Measurements from ENCODE around the gene HELZ2. TPM values are rescaled to one million over a fixed set of nuclear protein-coding genes. Genes with fewer than 3 reads are reported as not detected.

The HELZ2 gene
- total RNA-seq, 6 experiments from 2014 or later: 14.7 to 20.4 (median 16.5) TPM

DNA sequence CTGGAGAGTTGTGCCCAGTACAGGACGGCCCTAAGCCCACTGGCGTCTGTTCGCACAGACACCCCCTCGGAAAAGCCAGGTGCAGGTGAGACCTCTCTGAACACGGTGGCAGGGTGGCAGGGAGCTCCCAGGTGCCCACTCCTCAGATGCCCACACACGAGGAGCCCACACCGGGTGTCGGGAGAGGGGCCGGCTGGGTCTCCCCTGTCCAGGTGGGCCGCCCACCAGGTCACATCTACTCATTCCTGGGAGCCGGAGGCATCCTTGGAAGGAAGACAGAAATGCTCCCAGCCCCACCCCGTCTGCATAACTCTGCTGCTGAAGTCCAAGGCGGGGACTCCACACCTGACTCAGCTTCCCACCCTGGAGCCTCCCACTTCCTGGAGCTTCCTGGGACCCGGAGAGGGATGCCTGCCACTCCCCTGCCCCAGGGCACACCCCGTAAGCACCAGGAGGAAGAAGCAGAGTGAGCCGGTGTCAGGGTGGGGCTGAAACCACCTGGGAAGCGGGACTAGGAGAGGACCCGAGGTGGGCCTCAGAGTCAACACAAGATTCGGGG, 29.0 kb downstream of the HELZ2 start:
- Mint-ChIP-seq H3K4me3 (no peak overlapping the region), H3K9me3 (no peaks in the 10 kb centered on the region), H3K4me1 (ENCODE audit: low read depth) (peaks cover 10% of the 10 kb centered on the region), H3K27me3 (ENCODE audit: insufficient read depth) (peaks cover 18% of the 10 kb centered on the region), H3K36me3 (ENCODE audit: low read depth) (no peaks in the 10 kb centered on the region), H3K27ac (no peak overlapping the region)
- no peak for DNase-seq
- TF ChIP-seq, protein P1, sequence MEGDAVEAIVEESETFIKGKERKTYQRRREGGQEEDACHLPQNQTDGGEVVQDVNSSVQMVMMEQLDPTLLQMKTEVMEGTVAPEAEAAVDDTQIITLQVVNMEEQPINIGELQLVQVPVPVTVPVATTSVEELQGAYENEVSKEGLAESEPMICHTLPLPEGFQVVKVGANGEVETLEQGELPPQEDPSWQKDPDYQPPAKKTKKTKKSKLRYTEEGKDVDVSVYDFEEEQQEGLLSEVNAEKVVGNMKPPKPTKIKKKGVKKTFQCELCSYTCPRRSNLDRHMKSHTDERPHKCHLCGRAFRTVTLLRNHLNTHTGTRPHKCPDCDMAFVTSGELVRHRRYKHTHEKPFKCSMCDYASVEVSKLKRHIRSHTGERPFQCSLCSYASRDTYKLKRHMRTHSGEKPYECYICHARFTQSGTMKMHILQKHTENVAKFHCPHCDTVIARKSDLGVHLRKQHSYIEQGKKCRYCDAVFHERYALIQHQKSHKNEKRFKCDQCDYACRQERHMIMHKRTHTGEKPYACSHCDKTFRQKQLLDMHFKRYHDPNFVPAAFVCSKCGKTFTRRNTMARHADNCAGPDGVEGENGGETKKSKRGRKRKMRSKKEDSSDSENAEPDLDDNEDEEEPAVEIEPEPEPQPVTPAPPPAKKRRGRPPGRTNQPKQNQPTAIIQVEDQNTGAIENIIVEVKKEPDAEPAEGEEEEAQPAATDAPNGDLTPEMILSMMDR (IDR thresholded peaks at IDR 0.05): no peak

DNA sequence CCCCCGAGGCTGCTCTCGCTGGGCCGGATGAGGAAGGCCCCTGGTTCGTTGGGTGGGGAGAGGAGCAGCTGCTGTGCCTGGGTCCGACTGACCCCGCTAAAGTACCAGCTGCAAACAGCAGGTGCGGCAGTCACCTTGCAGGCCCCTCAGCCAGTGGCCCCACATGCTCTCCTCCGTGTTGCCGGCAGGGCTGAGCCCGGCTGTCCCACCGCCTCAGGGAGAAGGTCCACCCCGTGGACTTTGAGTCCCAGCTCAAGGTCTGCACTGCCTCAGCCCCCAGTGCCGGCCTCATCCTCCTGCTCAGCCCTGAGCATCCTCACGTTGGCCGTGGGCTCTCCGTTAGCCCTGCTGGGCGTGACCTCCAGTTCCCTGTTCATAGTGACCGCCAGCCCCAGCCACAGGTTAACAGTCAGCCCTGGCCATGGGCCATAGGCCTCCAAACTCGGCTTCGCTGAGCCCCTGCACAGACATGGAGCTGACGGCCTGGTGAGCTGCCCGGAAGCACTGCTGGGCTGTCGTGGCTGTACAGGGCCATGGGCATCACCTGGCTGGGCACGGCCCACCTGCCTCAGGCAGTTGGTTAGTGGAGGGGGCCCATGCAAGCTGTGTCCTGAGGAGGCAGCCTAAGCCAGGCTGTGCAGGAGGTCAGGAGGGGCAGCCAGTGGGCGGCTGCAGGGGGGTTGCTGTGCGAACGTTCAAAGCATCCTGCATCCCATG, 29.6 kb downstream of the HELZ2 start:
- no peaks in the 10 kb centered on the region for H3K9me3 Mint-ChIP-seq
- H3K27ac Mint-ChIP-seq: no peak overlapping the region
- TF ChIP-seq, protein P1 (IDR thresholded peaks at IDR 0.05): no peak
- peaks cover 10% of the 10 kb centered on the region for H3K4me1 Mint-ChIP-seq (ENCODE audit: low read depth)
- H3K4me3 Mint-ChIP-seq: no peak overlapping the region
- DNase-seq: no peak
- no peaks in the 10 kb centered on the region for H3K36me3 Mint-ChIP-seq (ENCODE audit: low read depth)
- H3K27me3 Mint-ChIP-seq (ENCODE audit: insufficient read depth): peaks cover 17% of the 10 kb centered on the region

DNA sequence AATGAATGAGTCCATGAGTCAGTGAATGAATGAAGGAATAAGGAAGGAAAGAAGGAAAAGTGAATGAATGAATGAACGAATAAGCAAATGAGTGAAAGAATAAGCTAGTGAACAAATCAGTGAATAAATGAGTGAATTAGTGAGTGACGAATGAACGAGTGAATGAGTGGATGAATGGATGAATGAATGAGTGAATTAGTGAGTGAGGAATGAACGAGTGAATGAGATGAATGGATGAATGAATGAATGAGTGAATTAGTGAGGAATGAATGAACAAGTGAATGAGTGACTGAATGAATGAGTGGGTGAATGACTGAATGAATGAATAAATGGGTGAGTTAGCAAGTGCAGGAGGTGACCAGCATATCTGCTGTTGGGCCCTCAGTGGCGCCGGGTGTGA, 30.3 kb downstream of the HELZ2 start:
- TF ChIP-seq, protein P1 (IDR thresholded peaks at IDR 0.05): no peak
- no peak for DNase-seq
- Mint-ChIP-seq H3K4me3 (no peak overlapping the region), H3K9me3 (no peaks in the 10 kb centered on the region), H3K27me3 (ENCODE audit: insufficient read depth) (peaks cover 14% of the 10 kb centered on the region), H3K4me1 (ENCODE audit: low read depth) (peaks cover 10% of the 10 kb centered on the region), H3K36me3 (ENCODE audit: low read depth) (no peaks in the 10 kb centered on the region), H3K27ac (no peak overlapping the region)

DNA sequence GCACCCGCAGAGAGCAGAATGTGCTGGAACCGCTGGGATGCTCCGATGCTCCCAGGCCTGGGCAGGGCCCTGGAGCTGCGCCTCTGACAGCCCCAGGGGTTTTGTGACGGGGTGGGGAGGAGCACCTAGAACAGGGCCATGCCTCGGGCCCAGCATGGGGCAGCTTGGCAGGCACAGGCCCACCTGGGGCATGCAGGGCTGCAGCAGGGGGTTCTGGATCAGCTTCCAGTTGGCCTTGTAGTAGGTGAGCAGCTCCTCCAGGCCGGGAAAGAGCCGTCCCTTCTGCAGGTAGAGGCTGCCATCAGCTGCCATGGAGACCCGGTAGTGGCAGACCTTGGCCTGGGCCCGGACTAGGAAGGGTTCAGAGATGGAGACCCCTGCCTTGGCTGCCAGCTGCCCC, 30.9 kb downstream of the HELZ2 start:
- Mint-ChIP-seq H3K27me3 (ENCODE audit: insufficient read depth) (peaks cover 14% of the 10 kb centered on the region), H3K4me3 (no peak overlapping the region), H3K9me3 (no peaks in the 10 kb centered on the region), H3K27ac (no peak overlapping the region), H3K4me1 (ENCODE audit: low read depth) (peaks cover 10% of the 10 kb centered on the region), H3K36me3 (ENCODE audit: low read depth) (no peaks in the 10 kb centered on the region)
- TF ChIP-seq, protein P1 (IDR thresholded peaks at IDR 0.05): no peak
- DNase-seq: no peak

DNA sequence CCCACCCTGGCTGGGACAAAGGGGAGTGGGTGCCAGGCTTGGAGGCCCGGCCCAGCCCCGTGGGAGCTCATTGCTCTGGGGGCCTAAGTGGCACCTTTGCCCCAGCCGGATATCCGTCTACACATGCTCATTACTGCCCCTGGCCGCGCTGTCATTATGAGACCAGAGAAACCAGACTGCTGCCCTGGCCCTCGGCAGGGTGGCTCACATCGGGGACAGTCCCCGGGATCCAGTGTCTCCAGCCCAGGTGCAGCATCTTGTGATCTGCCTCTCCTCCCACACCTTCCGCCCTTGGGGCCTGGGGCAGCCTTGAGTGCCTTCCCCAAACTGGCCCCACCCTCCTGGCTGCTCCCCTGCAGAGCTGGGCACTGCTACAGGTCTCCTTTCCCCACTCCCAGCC, 31.3 kb downstream of the HELZ2 start:
- Mint-ChIP-seq H3K4me3 (no peak overlapping the region), H3K27ac (no peak overlapping the region), H3K27me3 (ENCODE audit: insufficient read depth) (peaks cover 12% of the 10 kb centered on the region), H3K4me1 (ENCODE audit: low read depth) (peaks cover 10% of the 10 kb centered on the region), H3K36me3 (ENCODE audit: low read depth) (no peaks in the 10 kb centered on the region), H3K9me3 (no peaks in the 10 kb centered on the region)
- DNase-seq: no peak
- TF ChIP-seq, protein P1 (IDR thresholded peaks at IDR 0.05): no peak
